ENCODE results near the gene GIMAP7. TPM values are rescaled to one million over a fixed set of nuclear protein-coding genes. Genes with fewer than 3 reads are reported as not detected.
"Not testable (repeated sequence)": the region's sequence is repeated elsewhere in the genome, so short reads cannot be mapped to it uniquely, and the experiment has no call there.

Gene GIMAP7
- total and polyA plus RNA-seq, 2 experiments from 2014 or later = not detected

DNA sequence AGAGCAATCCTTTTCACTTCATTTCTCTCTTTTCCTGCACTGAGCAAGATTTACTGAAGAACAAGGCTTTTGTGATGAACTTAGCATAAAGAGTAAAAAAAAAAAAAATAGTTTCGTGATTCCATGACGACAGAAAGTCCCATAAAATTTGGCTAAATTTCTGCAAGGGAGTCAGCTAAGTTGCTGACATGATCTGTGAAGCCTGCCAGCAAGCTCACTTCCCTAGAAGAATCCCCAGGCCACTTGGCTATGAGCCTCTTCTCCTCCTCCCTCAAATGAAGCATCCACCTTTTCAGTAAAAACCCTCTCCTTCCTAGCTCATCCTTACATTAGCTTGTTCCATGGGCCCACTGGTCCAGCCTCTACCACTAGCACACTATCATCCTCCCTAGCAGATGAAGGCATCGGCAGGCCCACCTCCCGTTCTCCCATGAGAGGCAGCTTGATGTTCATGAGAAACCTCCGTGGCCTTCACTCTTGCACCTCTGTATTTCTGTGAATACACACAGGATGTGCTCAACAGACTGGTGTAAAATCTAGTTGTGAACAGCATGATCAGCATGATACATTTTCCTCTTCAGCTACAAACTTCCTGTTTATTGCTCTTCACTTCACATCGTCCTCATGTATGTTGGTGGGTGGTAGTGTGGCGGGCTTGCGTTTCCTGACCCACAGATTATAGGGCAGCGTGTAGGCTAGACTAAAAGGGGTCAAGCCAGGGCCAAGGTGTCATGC lies 33.3 kb upstream of the GIMAP7 start:
- no peaks in the 10 kb centered on the region for H3K36me3 ChIP-seq
- no peak for DNase-seq (ENCODE audit: low read depth in 1 of 2, low spot score in 1 of 2)
- TF ChIP-seq, protein P1, sequence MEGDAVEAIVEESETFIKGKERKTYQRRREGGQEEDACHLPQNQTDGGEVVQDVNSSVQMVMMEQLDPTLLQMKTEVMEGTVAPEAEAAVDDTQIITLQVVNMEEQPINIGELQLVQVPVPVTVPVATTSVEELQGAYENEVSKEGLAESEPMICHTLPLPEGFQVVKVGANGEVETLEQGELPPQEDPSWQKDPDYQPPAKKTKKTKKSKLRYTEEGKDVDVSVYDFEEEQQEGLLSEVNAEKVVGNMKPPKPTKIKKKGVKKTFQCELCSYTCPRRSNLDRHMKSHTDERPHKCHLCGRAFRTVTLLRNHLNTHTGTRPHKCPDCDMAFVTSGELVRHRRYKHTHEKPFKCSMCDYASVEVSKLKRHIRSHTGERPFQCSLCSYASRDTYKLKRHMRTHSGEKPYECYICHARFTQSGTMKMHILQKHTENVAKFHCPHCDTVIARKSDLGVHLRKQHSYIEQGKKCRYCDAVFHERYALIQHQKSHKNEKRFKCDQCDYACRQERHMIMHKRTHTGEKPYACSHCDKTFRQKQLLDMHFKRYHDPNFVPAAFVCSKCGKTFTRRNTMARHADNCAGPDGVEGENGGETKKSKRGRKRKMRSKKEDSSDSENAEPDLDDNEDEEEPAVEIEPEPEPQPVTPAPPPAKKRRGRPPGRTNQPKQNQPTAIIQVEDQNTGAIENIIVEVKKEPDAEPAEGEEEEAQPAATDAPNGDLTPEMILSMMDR (IDR thresholded peaks at IDR 0.05; ENCODE audit: low read depth, low read length) = no peak
- H3K4me1 ChIP-seq (ENCODE audit: low read depth) = no peaks in the 10 kb centered on the region
- no peak overlapping the region for H3K4me3 ChIP-seq
- no peak overlapping the region for H3K27ac ChIP-seq
- no peaks in the 10 kb centered on the region for H3K27me3 ChIP-seq
- H3K9me3 ChIP-seq (ENCODE audit: low read depth) = no peaks in the 10 kb centered on the region

DNA sequence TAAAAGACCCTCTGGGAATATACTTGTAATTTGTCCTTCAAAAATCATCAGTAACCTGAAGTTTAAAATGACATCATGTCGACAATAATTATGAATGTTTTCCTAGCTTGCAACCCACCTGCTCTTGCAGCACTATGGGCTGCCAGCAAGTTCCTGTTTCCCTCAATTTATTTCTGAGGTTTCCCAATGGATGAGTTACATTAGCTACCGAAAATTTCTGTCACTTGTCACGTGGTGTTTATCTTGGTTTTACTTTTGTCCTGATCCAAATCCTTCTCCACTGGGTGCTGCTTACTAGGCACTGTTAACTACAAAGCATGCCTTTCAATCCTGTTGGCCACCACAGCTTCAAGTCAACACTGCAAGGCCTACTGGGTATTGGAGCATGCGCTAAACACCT lies 32.8 kb upstream of the GIMAP7 start:
- no peaks in the 10 kb centered on the region for H3K4me1 ChIP-seq (ENCODE audit: low read depth)
- H3K4me3 ChIP-seq = no peak overlapping the region
- DNase-seq (ENCODE audit: low read depth in 1 of 2, low spot score in 1 of 2) = no peak
- H3K36me3 ChIP-seq = no peaks in the 10 kb centered on the region
- no peak overlapping the region for H3K27ac ChIP-seq
- TF ChIP-seq, protein P1 (IDR thresholded peaks at IDR 0.05; ENCODE audit: low read depth, low read length) = no peak
- no peaks in the 10 kb centered on the region for H3K27me3 ChIP-seq
- no peaks in the 10 kb centered on the region for H3K9me3 ChIP-seq (ENCODE audit: low read depth)

DNA sequence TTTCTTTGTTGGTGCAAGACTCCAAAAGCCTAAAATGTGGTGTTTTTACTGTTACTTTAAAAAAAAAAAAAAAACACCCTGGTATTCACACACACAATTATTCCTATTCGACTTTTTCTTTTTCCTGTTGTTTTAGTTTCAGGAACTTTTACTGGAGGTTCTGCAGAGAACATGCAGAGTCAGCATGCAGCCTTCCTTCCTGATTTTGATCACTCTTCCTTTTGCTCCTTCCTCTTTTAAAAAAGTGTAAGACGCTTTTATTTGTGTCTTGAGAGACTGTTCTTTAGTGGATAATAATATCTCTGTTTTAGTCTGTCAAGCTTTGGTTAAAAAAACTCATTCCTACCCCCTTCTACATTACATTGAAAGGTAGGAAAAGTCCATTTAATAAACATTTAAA lies 31.2 kb upstream of the GIMAP7 start:
- H3K27ac ChIP-seq; DNase-seq (ENCODE audit: low read depth in 1 of 2, low spot score in 1 of 2); H3K9me3 ChIP-seq (ENCODE audit: low read depth); H3K36me3 ChIP-seq; H3K4me3 ChIP-seq; H3K4me1 ChIP-seq (ENCODE audit: low read depth); H3K27me3 ChIP-seq: not testable (repeated sequence)

DNA sequence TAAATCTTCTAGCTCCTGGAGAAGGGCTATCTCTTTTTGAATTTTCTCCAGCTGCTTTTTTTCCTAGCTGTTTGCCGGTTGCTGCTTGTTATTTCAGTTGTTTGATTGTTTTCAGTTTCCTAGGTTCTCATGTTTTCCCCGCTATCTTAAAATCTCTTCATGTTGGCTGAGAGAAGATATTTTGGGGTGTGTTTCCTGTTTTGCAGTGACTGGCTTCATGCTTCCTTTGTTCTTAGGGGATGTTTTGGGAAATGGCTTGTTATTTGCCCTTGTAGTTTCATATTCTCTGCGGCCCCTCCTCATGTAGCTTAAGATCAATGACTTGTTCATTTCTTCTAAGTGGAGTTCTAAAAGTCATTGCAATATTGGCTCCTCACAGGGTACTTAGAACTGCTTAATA lies 30.6 kb upstream of the GIMAP7 start:
- H3K9me3 ChIP-seq (ENCODE audit: low read depth); DNase-seq (ENCODE audit: low read depth in 1 of 2, low spot score in 1 of 2); H3K4me1 ChIP-seq (ENCODE audit: low read depth); H3K4me3 ChIP-seq; H3K27ac ChIP-seq; H3K36me3 ChIP-seq; H3K27me3 ChIP-seq: not testable (repeated sequence)

DNA sequence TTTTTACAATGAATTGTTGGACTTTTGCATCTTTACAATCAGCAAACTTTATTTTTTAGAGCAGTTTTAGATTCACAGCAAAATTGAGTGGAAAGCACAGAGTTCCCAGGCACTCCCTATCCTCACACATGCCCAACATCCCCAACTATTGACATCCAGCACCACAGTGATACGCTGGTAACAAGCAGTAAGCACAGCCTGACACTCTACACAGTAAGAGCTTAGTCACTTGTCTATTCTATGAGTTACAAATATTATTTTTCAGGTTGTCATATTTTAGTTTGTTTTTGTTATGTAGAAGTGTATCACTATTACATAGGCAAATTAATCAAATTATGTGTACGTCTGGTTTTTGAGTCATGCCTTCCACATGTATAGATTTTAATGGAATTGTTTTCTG lies 27.0 kb upstream of the GIMAP7 start:
- H3K9me3 ChIP-seq (ENCODE audit: low read depth) = no peaks in the 10 kb centered on the region
- TF ChIP-seq, protein P1 (IDR thresholded peaks at IDR 0.05; ENCODE audit: low read depth, low read length) = no peak

DNA sequence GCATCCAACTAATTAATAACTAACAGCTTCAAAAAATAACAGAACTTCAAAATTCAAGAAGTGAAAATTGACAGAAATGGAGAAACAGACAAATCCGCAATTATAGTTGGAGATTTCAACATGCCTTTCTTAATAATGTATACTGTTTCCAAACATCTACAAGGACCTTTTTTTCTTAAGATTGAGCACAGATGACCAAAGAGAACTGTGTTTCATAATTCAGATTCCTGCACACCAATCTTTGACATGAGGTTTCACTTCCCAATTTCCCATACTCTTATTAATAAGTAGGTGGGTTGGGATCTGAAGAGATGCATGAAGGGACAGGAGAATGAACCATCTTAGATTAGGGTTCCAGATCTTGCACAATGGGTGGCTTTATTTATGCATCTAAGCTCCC lies 24.9 kb upstream of the GIMAP7 start:
- Histone ChIP-seq H3K9me3 (ENCODE audit: low read depth) (no peaks in the 10 kb centered on the region), H3K4me1 (ENCODE audit: low read depth) (no peaks in the 10 kb centered on the region), H3K27me3 (no peaks in the 10 kb centered on the region), H3K36me3 (no peaks in the 10 kb centered on the region), H3K27ac (no peak overlapping the region), H3K4me3 (no peak overlapping the region)
- DNase-seq (ENCODE audit: low read depth in 1 of 2, low spot score in 1 of 2) = no peak
- TF ChIP-seq, protein P1 (IDR thresholded peaks at IDR 0.05; ENCODE audit: low read depth, low read length) = no peak

More for the DNA sequence above, 27.0 kb upstream of the GIMAP7 start:
- DNase-seq (ENCODE audit: low read depth in 1 of 2, low spot score in 1 of 2) = no peak
- no peaks in the 10 kb centered on the region for H3K36me3 ChIP-seq
- no peaks in the 10 kb centered on the region for H3K27me3 ChIP-seq
- H3K4me1 ChIP-seq (ENCODE audit: low read depth) = no peaks in the 10 kb centered on the region
- no peak overlapping the region for H3K4me3 ChIP-seq
- no peak overlapping the region for H3K27ac ChIP-seq

DNA sequence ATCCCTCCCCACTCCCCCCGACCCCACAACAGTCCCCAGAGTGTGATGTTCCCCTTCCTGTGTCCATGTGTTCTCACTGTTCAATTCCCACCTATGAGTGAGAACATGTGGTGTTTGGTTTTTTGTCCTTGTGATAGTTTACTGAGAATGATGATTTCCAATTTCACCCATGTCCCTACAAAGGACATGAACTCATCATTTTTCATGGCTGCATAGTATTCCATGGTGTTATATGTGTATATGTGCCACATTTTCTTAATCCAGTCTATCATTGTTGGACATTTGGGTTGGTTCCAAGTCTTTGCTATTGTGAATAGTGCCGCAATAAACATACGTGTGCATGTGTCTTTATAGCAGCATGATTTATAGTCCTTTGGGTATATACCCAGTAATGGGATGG lies 21.2 kb upstream of the GIMAP7 start:
- H3K4me3 ChIP-seq; DNase-seq (ENCODE audit: low read depth in 1 of 2, low spot score in 1 of 2); H3K9me3 ChIP-seq (ENCODE audit: low read depth); H3K4me1 ChIP-seq (ENCODE audit: low read depth); H3K27me3 ChIP-seq; H3K36me3 ChIP-seq; H3K27ac ChIP-seq: not testable (repeated sequence)
